Measurements from ENCODE around the gene FGF21. TPM values are rescaled to one million over a fixed set of nuclear protein-coding genes. Genes with fewer than 3 reads are reported as not detected.

FGF21 gene
- total RNA-seq, 2 donors from 2014 or later, result not detected

GRCh38 chr19:48806518-48806817 is 51.1 kb downstream of the FGF21 start:
- Mint-ChIP-seq H3K36me3 (ENCODE audit: low read depth) (peaks cover 6% of the 10 kb centered on the region), H3K27me3 (no peaks in the 10 kb centered on the region), H3K4me1 (peaks cover 17% of the 10 kb centered on the region), H3K27ac (no peak overlapping the region), H3K9me3 (no peaks in the 10 kb centered on the region), H3K4me3 (no peak overlapping the region)
- no peak for ATAC-seq (replicated peaks)

GRCh38 chr19:48806818-48807589 is 51.7 kb downstream of the FGF21 start:
- H3K27ac Mint-ChIP-seq, result no peak overlapping the region
- peaks cover 17% of the 10 kb centered on the region for H3K4me1 Mint-ChIP-seq
- ATAC-seq (replicated peaks), result no peak
- peaks cover 6% of the 10 kb centered on the region for H3K36me3 Mint-ChIP-seq (ENCODE audit: low read depth)
- H3K9me3 Mint-ChIP-seq, result no peaks in the 10 kb centered on the region
- no peak overlapping the region for H3K4me3 Mint-ChIP-seq
- no peaks in the 10 kb centered on the region for H3K27me3 Mint-ChIP-seq

- no peak for ATAC-seq (replicated peaks)
- H3K27ac Mint-ChIP-seq, result no peak overlapping the region
- no peaks in the 10 kb centered on the region for H3K9me3 Mint-ChIP-seq
- peaks cover 17% of the 10 kb centered on the region for H3K4me1 Mint-ChIP-seq
- H3K4me3 Mint-ChIP-seq, result no peak overlapping the region
- peaks cover 6% of the 10 kb centered on the region for H3K36me3 Mint-ChIP-seq (ENCODE audit: low read depth)
- H3K27me3 Mint-ChIP-seq, result no peaks in the 10 kb centered on the region
Observed at GRCh38 chr19:48807590-48808308, 52.4 kb downstream of the FGF21 start.

Other genes with a start within 250 kb of the FGF21 start
- 1 to 10 TPM; 3.8 to 5.9 TPM for gene LMTK3, start 243.7 kb upstream of the FGF21 start, total RNA-seq
- gene SULT2B1, start 203.4 kb upstream of the FGF21 start, total RNA-seq, result not detected
- not detected for gene SPACA4, start 148.8 kb upstream of the FGF21 start, total RNA-seq
- gene FAM83E, start 140.4 kb upstream of the FGF21 start, total RNA-seq, result 1 to 10 TPM; 4.6 to 8.6 TPM
- 1,000 to 10,000 TPM; 1,785 to 2,369 TPM for gene RPL18, start 136.3 kb upstream of the FGF21 start, total RNA-seq
- gene SPHK2, start 136.0 kb upstream of the FGF21 start, total RNA-seq, result 10 to 100 TPM; 31.3 to 49.3 TPM
- gene DBP, start 118.1 kb upstream of the FGF21 start, total RNA-seq, result 1 to 10 TPM; 5.3 to 9.3 TPM
- gene CA11, start 109.3 kb upstream of the FGF21 start, total RNA-seq, result 10 to 100 TPM in 1 of 2 donors, 1 to 10 TPM in 1; 6.1 to 16.4 TPM
- gene NTN5, start 82.5 kb upstream of the FGF21 start, total RNA-seq, result 1 to 10 TPM in 1 of 2 donors, under 1 TPM in 1; 0.65 to 2.9 TPM
- gene FUT2, start 59.6 kb upstream of the FGF21 start, total RNA-seq, result not detected
- gene MAMSTR, start 35.8 kb upstream of the FGF21 start, total RNA-seq, result 1 to 10 TPM; 1.1 to 1.7 TPM
- gene RASIP1, start 14.9 kb upstream of the FGF21 start, total RNA-seq, result under 1 TPM; 0.19 to 0.67 TPM
- not detected for gene IZUMO1, start 8.6 kb upstream of the FGF21 start, total RNA-seq
- under 1 TPM; 0.30 to 0.40 TPM for gene FUT1, start 2.9 kb upstream of the FGF21 start, total RNA-seq
- gene BCAT2, start 55.5 kb downstream of the FGF21 start, total RNA-seq, result 10 to 100 TPM; 39.7 to 54.3 TPM
- 1 to 10 TPM in 1 of 2 donors, not detected in 1; 1.6 TPM for gene HSD17B14, start 81.0 kb downstream of the FGF21 start, total RNA-seq
- gene PLEKHA4, start 113.1 kb downstream of the FGF21 start, total RNA-seq, result 10 to 100 TPM in 1 of 2 donors, 1 to 10 TPM in 1; 6.5 to 17.6 TPM
- 100 to 1,000 TPM in 1 of 2 donors, 10 to 100 TPM in 1; 75.1 to 129 TPM for gene PPP1R15A, start 116.9 kb downstream of the FGF21 start, total RNA-seq
- not detected for gene TULP2, start 143.2 kb downstream of the FGF21 start, total RNA-seq
- 100 to 1,000 TPM; 158 to 184 TPM for gene NUCB1, start 144.8 kb downstream of the FGF21 start, total RNA-seq
- 1 to 10 TPM; 1.2 to 3.8 TPM for gene DHDH, start 178.2 kb downstream of the FGF21 start, total RNA-seq
- gene BAX, start 199.4 kb downstream of the FGF21 start, total RNA-seq, result 100 to 1,000 TPM; 286 to 464 TPM
- gene FTL, start 209.8 kb downstream of the FGF21 start, total RNA-seq, result 1,000 to 10,000 TPM; 1,320 to 1,710 TPM
- gene GYS1, start 237.8 kb downstream of the FGF21 start, total RNA-seq, result 10 to 100 TPM; 50.8 to 99.9 TPM
- 100 to 1,000 TPM; 100 to 166 TPM for gene RUVBL2, start 238.4 kb downstream of the FGF21 start, total RNA-seq

Measured in activated T-helper 17 cell treated with anti-CD3 and anti-CD28 coated beads, Interleukin-2, amount 50 U/mL, for 72 hours (primary cell).